HG02759 (cell line): ENCODE data around the gene SNRNP70.

Source experiments
- ATAC-seq: cut with Tn5 transposase; IDR thresholded peaks from one replicate; pipeline ENCODE4 v1.9.1; 2021; ENCODE audit warnings: mild to moderate bottlenecking, moderate library complexity; ENCODE audit not compliant: unreplicated experiment

The SNRNP70 gene

DNA sequence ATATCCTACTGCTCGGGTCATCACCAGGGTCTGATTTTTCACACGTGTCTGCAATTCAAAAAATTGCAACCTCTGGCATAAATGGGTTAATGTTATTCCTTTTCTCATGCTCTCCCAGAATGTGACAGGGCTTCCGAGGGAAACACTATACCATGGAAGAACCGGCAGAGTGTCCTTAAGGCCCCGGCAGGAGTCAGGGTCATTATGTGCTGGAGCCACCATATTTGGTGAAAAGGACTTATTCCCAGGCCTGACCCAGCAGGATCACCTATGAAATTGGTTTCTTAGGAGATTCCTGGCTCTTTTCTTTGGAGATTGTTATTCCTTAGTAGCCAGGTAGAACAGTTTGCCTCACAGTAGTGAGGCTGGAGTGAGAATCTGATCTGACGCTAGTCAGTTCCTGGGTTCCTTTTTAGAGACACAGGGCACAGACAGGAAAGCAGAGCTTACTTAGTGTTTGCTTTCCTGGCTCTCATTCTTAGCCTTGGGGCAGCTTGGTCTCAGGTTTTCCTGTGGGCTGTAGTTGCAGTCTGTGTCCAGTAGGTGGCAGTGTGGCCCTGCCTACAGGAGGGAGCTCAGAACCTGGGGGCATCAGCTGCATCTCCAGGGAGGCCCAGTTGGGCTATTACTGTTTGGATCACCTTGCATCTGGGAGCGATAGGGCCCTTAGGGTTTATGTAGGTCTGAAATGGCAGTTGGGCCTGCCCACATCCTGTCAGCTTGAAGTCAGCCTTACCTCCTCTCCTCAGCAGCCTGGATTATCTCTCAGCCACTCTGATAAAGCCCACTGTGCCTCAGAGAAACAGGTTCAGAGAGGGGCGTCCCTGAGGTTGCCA, 12.4 kb downstream of the SNRNP70 start:
- ATAC-seq: no peak

DNA sequence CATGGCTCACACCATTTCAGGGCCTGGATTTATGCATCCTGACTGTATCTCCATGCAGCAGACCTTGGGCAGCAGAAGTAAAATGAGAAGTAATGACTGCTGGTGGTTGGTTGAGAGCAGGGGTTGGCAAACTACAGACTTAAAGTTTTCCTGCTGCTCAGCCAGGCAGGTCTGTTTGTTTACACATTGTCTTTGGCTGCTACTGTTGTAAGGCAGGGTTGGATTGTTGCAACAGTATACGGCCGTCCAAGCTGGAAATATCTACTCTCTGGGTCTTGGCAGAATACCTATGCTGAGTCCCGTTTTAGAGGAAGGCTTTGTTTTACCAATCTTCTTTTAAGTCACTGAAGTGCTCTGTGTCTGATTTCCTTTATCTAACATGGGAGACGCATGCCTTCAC, 13.5 kb downstream of the SNRNP70 start:
- ATAC-seq: no peak

DNA sequence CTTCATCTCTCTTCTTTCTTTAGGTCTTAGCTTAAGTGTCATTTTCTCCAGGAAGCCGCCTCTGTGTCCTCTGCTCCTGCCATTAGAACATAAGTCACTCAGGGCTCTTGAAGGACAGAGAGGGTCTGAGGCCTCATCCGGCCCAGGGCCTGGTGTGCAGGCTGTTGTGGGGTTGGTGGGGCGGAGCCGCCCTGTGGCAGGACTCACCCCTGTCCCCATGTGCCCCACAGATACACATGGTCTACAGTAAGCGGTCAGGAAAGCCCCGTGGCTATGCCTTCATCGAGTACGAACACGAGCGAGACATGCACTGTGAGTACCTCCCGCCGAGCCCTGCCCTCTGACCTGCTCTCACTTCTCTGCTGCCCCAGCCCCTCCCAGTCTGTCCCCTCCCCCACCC, 15.9 kb downstream of the SNRNP70 start:
- no peak for ATAC-seq

DNA sequence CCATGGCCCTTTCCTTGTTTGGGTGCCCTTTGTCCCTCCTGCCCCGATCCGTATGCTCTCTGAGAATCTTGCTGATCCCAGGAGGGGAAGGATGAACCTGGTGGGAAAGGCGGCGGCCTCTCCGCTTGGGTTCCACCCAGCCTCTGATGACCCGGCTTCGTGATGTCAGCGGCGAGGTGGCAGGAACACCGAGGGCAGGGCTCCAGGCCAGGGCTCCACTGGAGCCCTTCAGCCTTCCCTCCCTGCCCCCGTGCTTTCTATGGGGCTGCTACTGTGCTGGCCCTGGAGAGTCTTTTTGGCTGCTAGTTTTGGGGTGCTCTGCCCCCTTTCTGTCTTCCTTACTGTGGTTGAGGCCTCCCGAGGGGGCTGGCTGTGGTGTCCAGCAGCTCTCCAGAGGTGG, 17.1 kb downstream of the SNRNP70 start:
- ATAC-seq: no peak

DNA sequence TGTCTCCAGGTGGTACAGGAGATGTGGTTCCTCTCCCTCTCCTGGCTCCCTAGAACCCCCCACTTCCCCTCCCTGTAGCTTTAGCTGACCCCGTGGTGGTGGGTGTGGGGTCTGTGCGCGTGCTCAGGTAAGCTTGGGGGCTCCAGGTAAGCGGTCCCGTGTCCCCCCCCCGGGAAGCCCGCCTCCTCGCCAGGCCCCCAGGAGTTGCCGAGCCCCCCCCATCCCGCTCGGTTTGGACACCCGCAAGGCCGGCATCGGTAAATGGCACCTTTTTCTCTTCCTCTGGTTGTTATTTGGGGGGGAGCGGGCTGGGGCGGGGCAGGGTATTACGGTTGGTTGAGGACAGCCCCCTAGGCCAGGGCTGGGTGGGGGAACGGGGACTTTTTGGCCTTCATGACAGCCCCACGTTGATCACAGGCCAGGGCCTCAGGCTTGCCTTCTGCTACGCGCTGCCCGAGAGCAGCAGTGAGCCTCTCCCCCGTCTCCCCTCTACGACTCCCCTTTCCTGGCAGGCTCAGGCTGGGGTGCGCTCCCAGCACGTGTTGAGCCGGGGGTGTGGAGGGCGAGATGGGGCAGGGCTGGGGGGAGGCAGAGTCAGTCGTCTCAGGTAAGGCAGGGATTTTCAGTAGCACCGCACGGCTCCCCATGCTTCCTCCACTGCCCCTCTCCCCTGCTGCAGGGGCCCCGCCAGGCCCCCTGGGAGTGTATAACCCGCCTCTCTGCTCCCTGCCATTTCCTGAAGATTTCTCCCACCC, 18.3 kb downstream of the SNRNP70 start:
- ATAC-seq: no peak

DNA sequence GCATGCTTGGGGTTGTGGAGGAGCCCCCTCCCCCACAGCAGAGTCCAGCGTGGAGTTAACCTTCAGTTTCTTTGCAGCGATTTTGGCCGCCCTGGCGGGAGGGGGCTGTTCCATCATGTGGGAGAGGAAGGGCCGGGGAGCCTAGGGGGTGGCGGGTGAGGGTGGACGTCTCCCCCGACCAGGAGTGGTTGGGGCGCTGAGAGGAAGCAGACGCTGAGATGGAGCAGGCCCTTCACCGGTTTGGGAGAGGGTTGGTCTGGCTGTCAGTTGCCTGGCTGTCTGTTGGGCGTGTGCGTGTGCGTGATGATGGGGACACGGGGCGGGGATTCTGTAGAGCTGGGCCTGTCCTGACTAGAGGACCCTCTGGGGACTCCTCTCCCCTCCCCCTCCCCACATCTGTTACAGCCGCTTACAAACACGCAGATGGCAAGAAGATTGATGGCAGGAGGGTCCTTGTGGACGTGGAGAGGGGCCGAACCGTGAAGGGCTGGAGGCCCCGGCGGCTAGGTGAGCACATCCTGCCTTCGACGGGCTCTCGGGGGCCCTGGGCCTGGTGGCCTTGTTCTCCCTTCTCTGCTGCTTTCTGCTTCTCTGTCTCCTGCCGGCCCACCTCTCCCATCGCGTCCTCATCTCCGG, 19.1 kb downstream of the SNRNP70 start:
- no peak for ATAC-seq

DNA sequence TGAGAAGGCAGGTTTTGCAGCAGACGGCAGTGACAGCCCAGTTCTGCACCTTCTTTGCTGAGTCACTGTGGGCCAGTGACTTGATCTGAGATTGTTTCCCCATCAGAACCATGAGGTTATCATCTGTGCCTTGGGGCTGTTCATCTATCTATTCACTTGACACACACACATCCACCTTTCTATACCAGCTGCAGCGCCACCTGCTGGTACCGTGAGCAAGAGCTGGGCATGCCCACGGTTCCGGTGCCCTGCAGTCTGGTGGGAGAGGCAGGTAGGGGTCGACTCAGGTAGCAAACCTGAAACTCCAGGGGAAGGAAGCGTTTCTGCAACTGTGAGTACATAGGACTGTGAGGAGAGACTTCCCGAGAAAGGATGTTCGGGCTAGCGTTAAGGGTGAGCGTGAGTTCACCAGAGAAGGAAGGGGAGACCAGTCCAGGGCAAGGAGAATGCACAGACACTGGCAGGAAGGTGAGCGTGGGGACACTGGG, 21.4 kb downstream of the SNRNP70 start:
- no peak for ATAC-seq

DNA sequence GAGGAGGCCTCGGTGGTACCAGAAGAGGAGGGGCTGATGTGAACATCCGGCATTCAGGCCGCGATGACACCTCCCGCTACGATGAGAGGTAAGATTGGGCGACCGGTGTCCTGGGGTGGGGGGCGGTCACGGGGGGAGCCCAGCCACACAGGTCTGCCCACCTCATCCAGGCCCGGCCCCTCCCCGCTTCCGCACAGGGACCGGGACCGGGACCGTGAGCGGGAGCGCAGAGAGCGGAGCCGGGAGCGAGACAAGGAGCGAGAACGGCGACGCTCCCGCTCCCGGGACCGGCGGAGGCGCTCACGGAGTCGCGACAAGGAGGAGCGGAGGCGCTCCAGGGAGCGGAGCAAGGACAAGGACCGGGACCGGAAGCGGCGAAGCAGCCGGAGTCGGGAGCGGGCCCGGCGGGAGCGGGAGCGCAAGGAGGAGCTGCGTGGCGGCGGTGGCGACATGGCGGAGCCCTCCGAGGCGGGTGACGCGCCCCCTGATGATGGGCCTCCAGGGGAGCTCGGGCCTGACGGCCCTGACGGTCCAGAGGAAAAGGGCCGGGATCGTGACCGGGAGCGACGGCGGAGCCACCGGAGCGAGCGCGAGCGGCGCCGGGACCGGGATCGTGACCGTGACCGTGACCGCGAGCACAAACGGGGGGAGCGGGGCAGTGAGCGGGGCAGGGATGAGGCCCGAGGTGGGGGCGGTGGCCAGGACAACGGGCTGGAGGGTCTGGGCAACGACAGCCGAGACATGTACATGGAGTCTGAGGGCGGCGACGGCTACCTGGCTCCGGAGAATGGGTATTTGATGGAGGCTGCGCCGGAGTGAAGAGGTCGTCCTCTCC, 22.6 kb downstream of the SNRNP70 start:
- ATAC-seq: no peak

DNA sequence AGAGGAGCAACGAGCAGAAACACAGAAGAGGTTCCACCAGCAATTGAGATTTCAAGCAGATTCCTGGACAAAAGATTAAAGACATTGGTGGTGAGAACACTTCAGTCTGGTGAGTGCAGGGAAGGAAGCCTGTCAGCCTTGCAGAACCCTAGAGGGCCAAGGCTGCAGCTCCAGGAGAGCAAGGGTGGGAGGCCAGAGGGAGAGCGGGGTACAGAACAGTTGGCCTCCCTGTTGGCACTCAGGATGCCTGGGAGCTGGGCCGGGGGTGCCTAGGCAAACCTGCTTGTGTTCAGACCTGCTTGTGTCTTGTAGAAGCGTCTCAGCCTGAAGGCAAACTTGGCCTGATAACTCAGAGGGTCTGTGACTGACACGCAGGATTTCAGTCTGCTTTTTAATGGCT, 23.8 kb downstream of the SNRNP70 start:
- ATAC-seq: no peak

DNA sequence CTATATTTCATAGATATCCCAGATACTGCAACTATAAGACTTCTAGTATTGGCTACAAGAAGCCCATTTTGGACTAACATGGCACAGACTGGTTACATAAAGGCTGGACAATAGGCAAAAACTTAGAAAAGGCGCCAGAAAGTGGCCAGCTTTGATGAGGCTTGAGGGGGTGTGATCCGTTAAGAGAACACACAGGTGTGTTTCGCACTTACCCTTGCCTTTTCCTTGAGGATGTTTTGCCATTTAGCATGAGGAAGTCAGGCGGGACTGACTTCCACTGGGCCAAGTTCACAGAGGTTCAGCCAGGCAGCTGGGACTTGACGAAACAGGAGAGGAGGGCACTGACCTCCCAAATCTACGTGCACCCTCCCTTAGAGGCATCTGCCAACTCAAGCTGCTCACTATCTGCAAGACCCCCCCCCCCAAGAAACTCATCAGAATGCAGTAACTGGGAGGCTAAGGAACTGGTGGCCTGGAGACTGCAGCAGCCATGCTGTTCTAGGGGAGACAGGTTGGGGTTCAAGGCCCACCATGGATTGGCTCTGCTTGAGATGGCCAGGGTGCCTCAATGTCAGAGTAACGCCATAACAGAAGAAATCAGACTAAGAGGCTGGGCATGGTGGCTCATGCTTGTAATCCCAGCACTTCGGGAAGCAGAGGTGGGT, 24.4 kb downstream of the SNRNP70 start:
- ATAC-seq: no peak

DNA sequence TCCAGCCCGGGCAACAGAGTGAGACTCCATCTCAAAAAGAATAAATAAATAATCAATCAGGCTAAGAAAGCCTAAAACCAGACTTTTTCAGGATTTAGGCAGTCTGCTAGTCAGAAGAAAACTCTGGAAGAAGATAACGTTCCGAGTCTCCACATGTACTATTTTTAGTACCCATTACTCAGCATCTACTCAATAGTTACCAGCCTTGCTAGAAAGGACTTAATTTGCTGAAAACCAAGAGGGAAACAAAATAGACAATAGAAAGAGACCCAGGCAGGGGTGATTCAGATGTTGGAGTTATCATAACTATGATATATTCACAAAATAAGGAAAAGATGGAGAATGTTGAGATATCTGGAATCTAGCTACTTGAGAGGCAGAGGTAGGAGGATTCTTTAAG, 25.3 kb downstream of the SNRNP70 start:
- no peak for ATAC-seq

DNA sequence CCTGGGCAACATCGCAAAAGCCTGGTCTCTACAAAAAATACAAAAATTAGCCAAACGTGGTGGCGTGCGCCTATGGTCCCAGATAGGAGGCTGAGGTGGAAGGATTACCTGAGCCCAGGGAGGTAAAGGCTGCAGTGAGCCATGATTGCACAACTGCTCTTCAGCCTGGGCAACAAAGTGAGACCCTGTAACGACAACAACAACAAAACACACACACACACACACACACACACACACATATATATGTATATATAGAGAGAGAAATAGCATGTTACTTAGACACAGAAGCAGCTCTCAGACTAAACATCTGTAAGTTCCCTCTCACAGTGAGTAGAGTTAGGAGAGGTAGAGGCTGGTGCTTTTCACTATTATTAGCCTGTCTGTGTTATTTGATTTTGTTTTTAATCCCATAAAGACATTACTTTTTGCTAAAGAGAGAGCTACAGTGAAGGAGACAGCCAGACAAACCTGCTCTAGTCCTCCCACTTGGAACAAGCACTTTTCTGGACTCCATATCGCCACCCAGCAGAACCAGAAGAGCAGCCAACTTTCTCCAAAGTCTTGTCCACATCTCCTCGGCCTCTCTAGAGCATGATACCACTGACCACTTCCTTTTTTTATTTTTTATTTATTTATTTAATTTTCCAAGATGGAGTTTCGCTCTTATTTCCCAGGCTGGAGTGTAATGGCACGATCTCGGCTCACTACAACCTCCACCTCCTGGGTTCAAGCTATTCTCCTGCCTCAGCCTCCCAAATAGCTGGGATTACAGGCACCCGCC, 26.2 kb downstream of the SNRNP70 start:
- no peak for ATAC-seq

DNA sequence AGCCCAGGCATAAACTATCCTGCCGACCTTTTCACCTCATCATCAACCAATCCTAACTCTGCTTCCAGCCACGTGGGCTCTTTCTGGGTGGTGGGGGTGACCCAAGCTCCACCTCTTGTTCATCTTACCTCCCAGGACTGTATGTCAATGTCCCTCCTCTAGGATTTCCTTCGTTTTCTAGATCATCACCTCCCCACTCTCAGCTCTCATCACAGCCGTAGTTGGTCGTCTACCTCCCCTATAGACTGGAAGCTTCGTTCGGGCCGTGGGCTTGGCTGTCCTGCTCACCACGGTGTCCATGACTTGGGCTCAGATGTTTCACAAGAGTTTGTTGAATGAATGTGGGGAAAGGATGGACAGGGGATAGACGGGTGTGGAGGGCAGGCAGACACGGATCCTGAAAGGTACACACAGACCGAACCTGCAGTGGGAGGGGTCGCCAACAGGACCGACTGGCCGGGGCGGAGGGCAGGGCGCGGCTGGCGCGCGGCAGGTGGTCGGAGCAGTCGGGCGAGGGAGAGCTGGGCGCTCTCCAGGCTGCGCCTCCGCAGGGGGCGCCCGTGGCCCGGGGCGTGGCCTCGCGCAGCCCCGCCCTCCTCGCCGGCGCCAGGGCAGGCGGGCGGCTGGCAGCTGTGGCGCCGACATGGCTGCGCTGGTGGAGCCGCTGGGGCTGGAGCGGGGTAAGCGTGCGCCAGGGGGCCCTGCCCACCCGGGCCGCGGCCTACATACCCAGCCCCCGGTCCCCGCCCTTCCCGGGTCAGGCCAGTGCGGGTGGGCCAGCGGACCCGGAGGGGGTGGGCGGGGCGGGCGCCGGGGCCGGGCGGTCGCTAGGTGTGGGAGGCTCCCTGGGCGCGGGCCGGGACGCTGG, 28.7 kb downstream of the SNRNP70 start, which contains the start of gene LIN7B:
TSS of gene LIN7B (plus strand) at position 609 of the 868 bp plus-strand sequence. CDS start at position 644, 35 bp downstream.
- ATAC-seq: peak; percentile 60

DNA sequence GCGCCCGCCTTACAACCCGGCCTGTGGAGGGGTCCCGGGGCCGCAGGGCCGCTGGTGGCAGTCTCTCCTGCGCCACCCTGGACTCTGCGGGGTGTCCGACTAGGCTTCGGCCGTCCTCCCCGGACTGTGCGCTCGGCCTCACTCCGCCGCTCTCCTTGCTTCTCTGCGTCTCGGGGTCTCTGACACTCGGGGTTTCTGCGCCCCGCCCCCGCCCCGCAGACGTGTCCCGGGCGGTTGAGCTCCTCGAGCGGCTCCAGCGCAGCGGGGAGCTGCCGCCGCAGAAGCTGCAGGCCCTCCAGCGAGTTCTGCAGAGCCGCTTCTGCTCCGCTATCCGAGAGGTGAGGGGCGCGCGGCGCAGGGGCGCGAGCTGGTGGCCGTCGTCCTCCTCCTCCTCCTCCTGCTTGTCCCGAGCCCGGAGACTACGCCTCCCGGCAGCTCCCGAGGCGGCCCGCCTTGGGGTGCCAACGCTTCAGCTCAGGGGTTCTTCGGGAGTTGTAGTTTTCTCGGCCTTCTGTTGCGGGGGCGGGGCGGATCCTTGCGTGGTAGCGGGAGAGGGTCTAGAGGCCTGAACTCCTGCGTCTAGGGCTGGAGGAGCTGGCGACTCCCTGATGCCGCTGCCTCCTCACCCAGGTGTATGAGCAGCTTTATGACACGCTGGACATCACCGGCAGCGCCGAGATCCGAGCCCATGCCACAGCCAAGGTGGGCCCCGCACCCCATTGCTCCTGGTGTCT, 29.5 kb downstream of the SNRNP70 start:
- ATAC-seq: no peak

DNA sequence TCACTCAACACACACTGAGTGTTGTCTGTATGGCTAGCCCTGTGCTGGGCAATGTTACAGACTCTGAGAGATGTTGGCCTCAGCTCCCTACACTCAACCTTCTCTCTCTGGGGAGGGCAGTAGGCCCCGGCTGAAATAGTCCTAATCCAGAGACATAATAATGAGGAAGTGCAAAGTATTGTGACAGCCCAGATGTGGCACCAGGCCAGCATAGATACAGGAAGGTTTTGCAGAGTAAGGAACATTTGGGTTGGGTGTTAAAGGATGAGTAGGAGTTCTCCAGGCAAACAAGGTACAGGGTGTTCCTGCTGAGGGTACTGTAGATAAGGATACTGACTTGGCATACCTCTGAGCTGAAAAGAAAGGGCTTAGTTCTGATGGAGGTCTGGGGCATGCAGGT, 31.3 kb downstream of the SNRNP70 start:
- no peak for ATAC-seq

DNA sequence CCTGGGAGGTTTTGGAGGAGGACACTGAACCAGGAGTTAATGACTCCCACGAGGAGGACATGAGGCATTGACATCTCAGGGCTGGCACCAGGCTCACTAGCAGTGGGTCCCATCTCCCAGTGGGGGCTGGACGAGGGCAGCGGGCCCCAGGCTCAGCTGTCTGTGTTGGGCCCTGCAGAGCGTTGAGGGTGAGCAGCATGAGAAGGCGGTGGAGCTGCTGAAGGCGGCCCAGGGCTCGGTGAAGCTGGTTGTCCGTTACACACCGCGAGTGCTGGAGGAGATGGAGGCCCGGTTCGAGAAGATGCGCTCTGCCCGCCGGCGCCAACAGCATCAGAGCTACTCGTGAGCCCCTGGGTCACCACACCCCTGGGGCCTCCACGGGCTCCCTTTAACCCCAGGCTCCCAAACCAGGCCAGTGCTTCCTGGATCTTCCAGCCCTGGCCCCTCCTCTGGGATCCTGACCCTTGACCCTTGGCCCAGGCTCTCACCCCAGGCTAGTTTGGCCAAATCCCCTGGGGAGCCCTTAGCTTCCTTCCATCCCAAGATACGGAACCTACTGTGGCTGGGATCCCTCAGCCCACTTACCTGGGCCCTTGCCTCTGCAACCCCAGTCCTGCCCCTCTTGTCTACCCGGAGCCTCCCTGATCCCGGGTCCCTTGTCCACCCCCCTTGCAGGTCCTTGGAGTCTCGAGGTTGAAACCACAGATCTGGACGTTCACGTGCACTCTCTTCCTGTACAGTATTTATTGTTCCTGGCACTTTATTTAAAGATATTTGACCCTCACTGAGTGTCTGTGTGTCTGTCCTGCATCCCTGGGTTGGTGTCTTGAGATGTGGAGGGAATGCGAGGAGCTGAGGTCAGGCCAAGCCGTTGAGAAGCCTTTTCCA, 32.7 kb downstream of the SNRNP70 start:
- ATAC-seq: no peak
